ENCODE measurements around the gene UGDH. TPM values are rescaled to one million over a fixed set of nuclear protein-coding genes. Genes with fewer than 3 reads are reported as not detected.

The UGDH gene
- total and polyA plus RNA-seq, 2 of the 13 experiments (the other 11 are each of a cell fraction or from before 2014, with no cell fraction given): 99.0 to 384 TPM

DNA sequence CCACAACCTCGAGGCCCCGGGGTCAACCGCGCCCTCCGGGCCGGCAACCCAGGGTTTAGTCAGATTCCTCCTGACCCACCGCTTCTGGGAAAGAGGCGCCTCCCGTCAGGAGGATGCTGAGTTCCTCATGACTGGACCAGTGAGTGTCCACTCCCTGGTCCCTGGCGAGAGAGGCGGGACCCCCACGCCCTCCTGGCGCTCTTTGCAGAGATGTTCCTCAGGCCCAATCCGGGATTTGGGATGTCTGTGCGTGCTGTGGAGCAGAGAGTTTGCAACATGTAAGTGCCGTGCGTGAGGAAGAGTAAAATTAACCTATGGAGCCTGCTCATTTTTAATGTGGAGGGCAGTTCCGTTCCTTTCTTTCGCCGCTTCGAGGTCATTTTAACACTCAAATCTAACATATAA is 824 bp upstream of the UGDH start (continued):
- TF ChIP-seq, protein P1, sequence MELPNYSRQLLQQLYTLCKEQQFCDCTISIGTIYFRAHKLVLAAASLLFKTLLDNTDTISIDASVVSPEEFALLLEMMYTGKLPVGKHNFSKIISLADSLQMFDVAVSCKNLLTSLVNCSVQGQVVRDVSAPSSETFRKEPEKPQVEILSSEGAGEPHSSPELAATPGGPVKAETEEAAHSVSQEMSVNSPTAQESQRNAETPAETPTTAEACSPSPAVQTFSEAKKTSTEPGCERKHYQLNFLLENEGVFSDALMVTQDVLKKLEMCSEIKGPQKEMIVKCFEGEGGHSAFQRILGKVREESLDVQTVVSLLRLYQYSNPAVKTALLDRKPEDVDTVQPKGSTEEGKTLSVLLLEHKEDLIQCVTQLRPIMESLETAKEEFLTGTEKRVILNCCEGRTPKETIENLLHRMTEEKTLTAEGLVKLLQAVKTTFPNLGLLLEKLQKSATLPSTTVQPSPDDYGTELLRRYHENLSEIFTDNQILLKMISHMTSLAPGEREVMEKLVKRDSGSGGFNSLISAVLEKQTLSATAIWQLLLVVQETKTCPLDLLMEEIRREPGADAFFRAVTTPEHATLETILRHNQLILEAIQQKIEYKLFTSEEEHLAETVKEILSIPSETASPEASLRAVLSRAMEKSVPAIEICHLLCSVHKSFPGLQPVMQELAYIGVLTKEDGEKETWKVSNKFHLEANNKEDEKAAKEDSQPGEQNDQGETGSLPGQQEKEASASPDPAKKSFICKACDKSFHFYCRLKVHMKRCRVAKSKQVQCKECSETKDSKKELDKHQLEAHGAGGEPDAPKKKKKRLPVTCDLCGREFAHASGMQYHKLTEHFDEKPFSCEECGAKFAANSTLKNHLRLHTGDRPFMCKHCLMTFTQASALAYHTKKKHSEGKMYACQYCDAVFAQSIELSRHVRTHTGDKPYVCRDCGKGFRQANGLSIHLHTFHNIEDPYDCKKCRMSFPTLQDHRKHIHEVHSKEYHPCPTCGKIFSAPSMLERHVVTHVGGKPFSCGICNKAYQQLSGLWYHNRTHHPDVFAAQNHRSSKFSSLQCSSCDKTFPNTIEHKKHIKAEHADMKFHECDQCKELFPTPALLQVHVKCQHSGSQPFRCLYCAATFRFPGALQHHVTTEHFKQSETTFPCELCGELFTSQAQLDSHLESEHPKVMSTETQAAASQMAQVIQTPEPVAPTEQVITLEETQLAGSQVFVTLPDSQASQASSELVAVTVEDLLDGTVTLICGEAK (IDR thresholded peaks at IDR 0.05): no peak
- TF ChIP-seq, protein P1 (CRISPR knock-in tag; IDR thresholded peaks at IDR 0.05): peak; percentile 18; the same call in 1 of the 2 replicates
- TF ChIP-seq ZNF230 (CRISPR knock-in tag; IDR thresholded peaks at IDR 0.05) (0 out of 2 replicates have a peak, but pooled peaks have one; percentile 22), SAP130 (CRISPR knock-in tag; IDR thresholded peaks at IDR 0.05; ENCODE audit: low read depth) (no peak; the same call in 1 of the 2 replicates), SIN3A (IDR thresholded peaks at IDR 0.05; ENCODE audit: borderline replicate concordance, low read depth, low read length) (no peak), REXO4 (CRISPR knock-in tag; IDR thresholded peaks at IDR 0.05; ENCODE audit: borderline replicate concordance) (peak; percentile 73; the same call in 1 of the 2 replicates), NFYC (CRISPR knock-in tag; IDR thresholded peaks at IDR 0.05) (no peak), MTF1 (CRISPR knock-in tag; IDR thresholded peaks at IDR 0.05) (0 out of 2 replicates have a peak, but pooled peaks have one; percentile 1), CBX1 (IDR thresholded peaks at IDR 0.05; ENCODE audit: low read depth) (no peak), ZNF441 (CRISPR knock-in tag; IDR thresholded peaks at IDR 0.05; ENCODE audit: borderline replicate concordance) (0 out of 2 replicates have a peak, but pooled peaks have one; percentile 1), MED1 (CRISPR knock-in tag; IDR thresholded peaks at IDR 0.05) (no peak)
- TF ChIP-seq, protein P2, sequence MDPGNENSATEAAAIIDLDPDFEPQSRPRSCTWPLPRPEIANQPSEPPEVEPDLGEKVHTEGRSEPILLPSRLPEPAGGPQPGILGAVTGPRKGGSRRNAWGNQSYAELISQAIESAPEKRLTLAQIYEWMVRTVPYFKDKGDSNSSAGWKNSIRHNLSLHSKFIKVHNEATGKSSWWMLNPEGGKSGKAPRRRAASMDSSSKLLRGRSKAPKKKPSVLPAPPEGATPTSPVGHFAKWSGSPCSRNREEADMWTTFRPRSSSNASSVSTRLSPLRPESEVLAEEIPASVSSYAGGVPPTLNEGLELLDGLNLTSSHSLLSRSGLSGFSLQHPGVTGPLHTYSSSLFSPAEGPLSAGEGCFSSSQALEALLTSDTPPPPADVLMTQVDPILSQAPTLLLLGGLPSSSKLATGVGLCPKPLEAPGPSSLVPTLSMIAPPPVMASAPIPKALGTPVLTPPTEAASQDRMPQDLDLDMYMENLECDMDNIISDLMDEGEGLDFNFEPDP (CRISPR knock-in tag; conservative IDR thresholded peaks at IDR 0.05): no peak
- TF ChIP-seq, protein P3, sequence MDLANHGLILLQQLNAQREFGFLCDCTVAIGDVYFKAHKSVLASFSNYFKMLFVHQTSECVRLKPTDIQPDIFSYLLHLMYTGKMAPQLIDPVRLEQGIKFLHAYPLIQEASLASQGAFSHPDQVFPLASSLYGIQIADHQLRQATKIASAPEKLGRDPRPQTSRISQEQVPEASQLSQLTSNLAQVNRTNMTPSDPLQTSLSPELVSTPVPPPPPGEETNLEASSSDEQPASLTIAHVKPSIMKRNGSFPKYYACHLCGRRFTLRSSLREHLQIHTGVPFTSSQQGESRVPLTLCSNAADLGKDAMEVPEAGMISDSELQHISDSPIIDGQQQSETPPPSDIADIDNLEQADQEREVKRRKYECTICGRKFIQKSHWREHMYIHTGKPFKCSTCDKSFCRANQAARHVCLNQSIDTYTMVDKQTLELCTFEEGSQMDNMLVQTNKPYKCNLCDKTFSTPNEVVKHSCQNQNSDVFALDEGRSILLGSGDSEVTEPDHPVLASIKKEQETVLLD (CRISPR knock-in tag; IDR thresholded peaks at IDR 0.05; ENCODE audit: low read depth): 0 out of 2 replicates have a peak, but pooled peaks have one; percentile 20
